GM23338 (cell line): ENCODE data around the gene SNCA. TPM values are rescaled to one million over a fixed set of nuclear protein-coding genes. Genes with fewer than 3 reads are reported as not detected.

Experiments used
- ATAC-seq: fragments of 200-7000 bp; cut with Tn5 transposase; 3 replicates; pipeline ENCODE4 v1.9.1; 2020
- DNase-seq: peaks from one replicate; pipeline ENCODE4 v3.0.0-alpha.2; 2015; ENCODE audit warnings: low spot score
- H2AFZ ChIP-seq: fragments of 200-600 bp; sonication (generic); 2 replicates; pipeline ENCODE4 v1.8.0; 2016; ENCODE audit warnings: antibody characterized with exemption, mild to moderate bottlenecking, moderate library complexity
- H3F3A ChIP-seq: fragments of 200-600 bp; sonication (generic); replicated peaks from 2 replicates; pipeline ENCODE4 v1.8.0; 2017; ENCODE audit warnings: antibody characterized with exemption, mixed run types, low read depth
- H3K27ac ChIP-seq: fragments of 200-600 bp; sonication (generic); 2 replicates; pipeline ENCODE4 v1.6.1; 2016; ENCODE audit warnings: low read depth
- H3K27me3 ChIP-seq: fragments of 200-600 bp; sonication (generic); 2 replicates; pipeline ENCODE4 v1.8.0; 2016; ENCODE audit warnings: mild to moderate bottlenecking, mixed run types, moderate library complexity; ENCODE audit not compliant: insufficient read depth
- H3K36me3 ChIP-seq: fragments of 200-600 bp; sonication (generic); 2 replicates; pipeline ENCODE4 v1.8.0; 2016; ENCODE audit warnings: mild to moderate bottlenecking; ENCODE audit not compliant: insufficient read depth
- H3K4me1 ChIP-seq: fragments of 200-600 bp; sonication (generic); 2 replicates; pipeline ENCODE4 v1.8.0; 2016; ENCODE audit warnings: mild to moderate bottlenecking, moderate library complexity; ENCODE audit not compliant: insufficient read depth
- H3K4me2 ChIP-seq: fragments of 200-600 bp; sonication (generic); 2 replicates; pipeline ENCODE4 v1.7.1; 2017; ENCODE audit warnings: mixed run types
- H3K4me3 ChIP-seq: fragments of 200-600 bp; sonication (generic); 2 replicates; pipeline ENCODE4 v1.6.1; 2016; ENCODE audit warnings: mixed run types
- H3K79me2 ChIP-seq: fragments of 200-600 bp; sonication (generic); replicated peaks from 2 replicates; pipeline ENCODE4 v1.8.0; 2017; ENCODE audit warnings: mild to moderate bottlenecking; ENCODE audit not compliant: insufficient read depth
- H3K9me2 ChIP-seq: fragments of 200-600 bp; sonication (generic); 2 replicates; pipeline ENCODE4 v1.8.0; 2017; ENCODE audit not compliant: insufficient read depth
- H4K20me1 ChIP-seq: fragments of 200-600 bp; sonication (generic); replicated peaks from 2 replicates; pipeline ENCODE4 v1.8.0; 2017; ENCODE audit warnings: mild to moderate bottlenecking; ENCODE audit not compliant: insufficient read depth
- H3K27ac Mint-ChIP-seq: 2 replicates; pipeline ENCODE4 v1.8.0; 2020; ENCODE audit warnings: inconsistent platforms, mild to moderate bottlenecking, moderate library complexity, mixed read lengths
- H3K27me3 Mint-ChIP-seq: 3 replicates; pipeline ENCODE4 v1.8.0; 2022; ENCODE audit warnings: low read depth, mild to moderate bottlenecking, moderate library complexity, mixed read lengths, inconsistent platforms; ENCODE audit not compliant: insufficient read depth, poor library complexity
- H3K36me3 Mint-ChIP-seq: 3 replicates; pipeline ENCODE4 v1.8.0; 2021; ENCODE audit warnings: low read depth, mild to moderate bottlenecking, inconsistent platforms, moderate library complexity, mixed read lengths
- H3K4me1 Mint-ChIP-seq: 3 replicates; pipeline ENCODE4 v1.8.0; 2020; ENCODE audit warnings: mild to moderate bottlenecking, inconsistent platforms, mixed read lengths
- H3K4me3 Mint-ChIP-seq: 3 replicates; pipeline ENCODE4 v1.8.0; 2021; ENCODE audit warnings: moderate library complexity, mild to moderate bottlenecking, inconsistent platforms, mixed read lengths
- H3K9me3 Mint-ChIP-seq: 3 replicates; pipeline ENCODE4 v1.8.0; 2020; ENCODE audit warnings: moderate library complexity, mild to moderate bottlenecking, inconsistent platforms, mixed read lengths
- CREB1 ChIP-seq: fragments of 250-450 bp; sonication (Bioruptor Pico); IDR thresholded peaks from 2 replicates; pipeline ENCODE4 v1.5.0; 2020; ENCODE audit warnings: low read depth, mild to moderate bottlenecking, moderate library complexity
- CTCF ChIP-seq, 2 experiments: fragments of 200-600 bp in 1 of 2; sonication (generic) in 1 of 2; conservative IDR thresholded peaks; 2 replicates each; pipeline versions ENCODE4 v1.5.1 to v1.6.1; 2016 to 2017; ENCODE audit warnings: antibody characterized with exemption in 2 of 2, low read depth in 2 of 2, mild to moderate bottlenecking in 2 of 2, moderate library complexity in 1 of 2
- EZH2phosphoT487 ChIP-seq: fragments of 200-600 bp; sonication (generic); IDR thresholded peaks from one replicate; pipeline ENCODE4 v1.8.1; 2018; ENCODE audit warnings: antibody characterized with exemption; ENCODE audit not compliant: unreplicated experiment
- NANOG ChIP-seq: IDR thresholded peaks from 2 replicates; pipeline ENCODE4 v1.6.1; 2016; ENCODE audit warnings: antibody characterized with exemption, borderline replicate concordance
- POLR2AphosphoS5 ChIP-seq: IDR thresholded peaks from 2 replicates; pipeline ENCODE4 v1.6.1; 2016; ENCODE audit warnings: antibody characterized with exemption, low read depth
- REST ChIP-seq: IDR thresholded peaks from one replicate; pipeline ENCODE4 v1.6.1; 2018; ENCODE audit warnings: antibody characterized with exemption; ENCODE audit not compliant: unreplicated experiment
- ZNF114 ChIP-seq: fragments of 250-450 bp; sonication (Bioruptor Pico); IDR thresholded peaks from 2 replicates; pipeline ENCODE4 v1.5.0; 2020; ENCODE audit warnings: mild to moderate bottlenecking, moderate library complexity
- ZNF331 ChIP-seq: fragments of 250-450 bp; sonication (Bioruptor Pico); IDR thresholded peaks from 2 replicates; pipeline ENCODE4 v1.5.0; 2020; ENCODE audit warnings: low read depth, mild to moderate bottlenecking, moderate library complexity
- long read RNA-seq: library from polyadenylated mRNA; unstranded; transcript quantifications from one replicate; pipeline ENCODE4 v2.0.0, GENCODE V29; 2020; ENCODE audit not compliant: unreplicated experiment
- polyA plus RNA-seq: library from polyadenylated mRNA; unstranded; fragments of >200 nt; fragmentation: Nextera tagmentation; extraction: Ambion mirVana; gene quantifications from 2 replicates; pipeline ENCODE4 v1.2.1, GENCODE V29; 2016
- total RNA-seq: library from RNA; depleted of rRNA; stranded (reverse); fragments of >200 nt; shearing (Covaris generic); gene quantifications from 2 replicates; pipeline ENCODE4 v1.2.3, GENCODE V29; 2014; rRNA removed

Gene SNCA
- 13.0 and 15.6 TPM in 2 replicates for total RNA-seq
- polyA plus RNA-seq = 26.3 and 31.1 TPM in 2 replicates
- long read RNA-seq, transcript SNCA-205 (6 exons, 1,290 nt) = major isoform, 14 of 17 reads
- long read RNA-seq, partial matches to known transcripts = 1 of 17 reads
- long read RNA-seq, other reads (novel, unspliced or antisense) = 1 of 17 reads

GRCh38 chr4:89836897-89837384, at the start of gene SNCA:
Gene SNCA, minus strand, starts transcription at chr4:89837161. Its CDS starts 1,494 bp downstream, at chr4:89835667.
- DNase-seq = peak; percentile 93
- Mint-ChIP-seq H3K27me3 (peaks cover 19% of the 10 kb centered on the region), H3K4me3 (peak within 1 kb of the TSS; percentile 87), H3K36me3 (no peaks in the 10 kb centered on the region), H3K27ac (no peak within 1 kb of the TSS), H3K9me3 (no peaks in the 10 kb centered on the region), H3K4me1 (peaks cover 16% of the 10 kb centered on the region)
- TF ChIP-seq ZNF331 (CRISPR knock-in tag) (no peak), POLR2AphosphoS5 (peak; percentile 71; the same call in 1 of the 2 replicates), CTCF (conservative IDR thresholded peaks at IDR 0.05; ENCODE audit: low read depth in 2 of 2) (0 out of 4 replicates have a peak, but pooled peaks of 1 of the 2 experiments have one; percentile 0)
- Histone ChIP-seq H3K36me3 (no peaks in the 10 kb centered on the region), H3K27ac (peak within 1 kb of the TSS; percentile 73; the same call in 1 of the 2 replicates), H3K27me3 (peaks cover 15% of the 10 kb centered on the region), H3K4me3 (peak within 1 kb of the TSS; percentile 63), H4K20me1 (0 out of 2 replicates have a peak, but pooled peaks cover 3% of the 10 kb centered on the region), H3K4me2 (peak within 1 kb of the TSS; percentile 84), H2AFZ (peak within 1 kb of the TSS; percentile 95), H3K9me2 (no peaks in the 10 kb centered on the region), H3K4me1 (peaks cover 17% of the 10 kb centered on the region), H3K79me2 (no peaks in the 10 kb centered on the region; the same call in 1 of the 2 replicates), H3F3A (no peaks in the 10 kb centered on the region)
- ATAC-seq = peak; percentile 81

- TF ChIP-seq EZH2phosphoT487 (no peak), REST (no peak), ZNF114 (CRISPR knock-in tag) (no peak), NANOG (no peak), CREB1 (no peak)
- no peaks in the 10 kb centered on the region; the same call in 2 of the 3 replicates for H3K4me1 Mint-ChIP-seq
- no peak overlapping the region for H3K27ac Mint-ChIP-seq
- Histone ChIP-seq H3F3A (no peaks in the 10 kb centered on the region), H2AFZ (no peak overlapping the region), H4K20me1 (no peaks in the 10 kb centered on the region), H3K4me1 (no peaks in the 10 kb centered on the region), H3K79me2 (no peaks in the 10 kb centered on the region), H3K36me3 (no peaks in the 10 kb centered on the region), H3K27ac (no peak overlapping the region), H3K4me2 (no peak overlapping the region), H3K9me2 (no peaks in the 10 kb centered on the region), H3K4me3 (no peak overlapping the region), H3K27me3 (no peaks in the 10 kb centered on the region)
- H3K27me3 Mint-ChIP-seq = no peaks in the 10 kb centered on the region
- H3K36me3 Mint-ChIP-seq = no peaks in the 10 kb centered on the region
- ATAC-seq (peak; percentile 30; the same call in 1 of the 3 replicates), DNase-seq (no peak)
- H3K4me3 Mint-ChIP-seq = no peak overlapping the region
- H3K9me3 Mint-ChIP-seq = no peaks in the 10 kb centered on the region
Measured at GRCh38 chr4:89879215-89879614, 42.3 kb upstream of the SNCA start.
